Measurements from ENCODE around the gene ETDB.
"Not testable (repeated sequence)": the region's sequence is repeated elsewhere in the genome, so short reads cannot be mapped to it uniquely, and the experiment has no call there.

Gene ETDB

GRCh38 chrX:135120056-135120576 lies at the start of gene ETDB:
Gene ETDB (minus strand): TSS chrX:135120526. CDS start chrX:135119261, 1,265 bp downstream.
- DNase-seq, result not testable (repeated sequence)

- not testable (repeated sequence) for DNase-seq
Measured at GRCh38 chrX:135169534-135169933, 49.2 kb upstream of the ETDB start.

DNA sequence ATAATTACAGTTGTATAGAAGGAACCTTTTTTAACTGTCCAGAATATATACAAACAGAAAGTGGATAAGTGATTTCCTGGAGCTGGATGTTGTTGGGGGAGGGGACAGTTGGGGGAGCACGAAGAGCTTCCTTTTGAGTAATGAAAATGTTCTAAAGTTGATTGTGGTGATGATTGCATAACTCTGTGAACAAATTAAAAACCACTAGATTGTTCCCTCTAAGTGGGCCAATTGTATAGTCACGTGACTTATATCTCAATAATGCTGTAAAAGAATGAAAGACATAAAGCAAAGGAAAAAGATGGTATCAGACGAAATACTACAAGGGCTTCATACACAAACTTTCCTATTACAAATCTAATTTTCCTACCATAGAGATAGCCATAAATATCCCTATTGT lies 48.2 kb upstream of the ETDB start:
- no peak for DNase-seq

- not testable (repeated sequence) for DNase-seq
Measured at GRCh38 chrX:135154688-135155087, 34.4 kb upstream of the ETDB start.

DNA sequence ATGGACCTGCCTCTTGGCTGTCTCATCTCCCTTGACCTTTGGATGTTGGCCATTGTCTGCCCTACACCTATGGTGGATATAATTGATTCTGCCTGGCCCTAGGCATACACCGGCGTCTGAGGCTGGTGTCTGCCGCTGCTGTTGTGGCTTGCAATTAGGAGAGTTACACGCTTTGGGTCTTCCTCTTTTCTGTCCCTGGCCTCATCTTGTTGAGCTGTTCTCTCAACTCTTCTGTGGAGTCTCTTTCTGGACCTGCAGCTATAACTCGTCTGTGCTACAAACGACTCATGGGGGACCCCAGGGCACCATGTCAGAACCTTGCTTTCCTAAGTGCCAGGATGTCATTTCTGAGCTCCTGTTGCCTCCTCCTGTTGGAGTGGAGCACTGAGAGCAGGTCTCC lies 5.8 kb upstream of the ETDB start:
- not testable (repeated sequence) for DNase-seq

GRCh38 chrX:135116064-135116463 lies 4.3 kb downstream of the ETDB start:
- not testable (repeated sequence) for DNase-seq

DNA sequence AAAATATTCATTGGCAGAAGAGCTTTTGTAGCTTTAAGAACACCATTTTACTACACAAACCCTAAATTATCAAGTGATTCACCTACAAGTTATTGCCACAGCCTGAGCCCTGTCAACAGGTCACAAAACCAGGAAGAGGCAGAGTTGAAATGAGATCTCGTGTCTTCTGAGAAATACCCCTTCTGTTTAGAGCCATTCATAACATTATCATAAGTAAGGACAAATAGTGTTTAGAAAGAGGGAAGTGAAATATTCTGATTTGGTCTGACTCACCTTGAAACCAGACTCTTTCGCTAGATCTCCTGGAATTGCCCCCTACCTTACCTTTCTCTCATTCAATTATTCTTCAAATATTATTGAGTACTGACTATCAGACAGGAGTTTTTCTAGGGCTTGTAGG lies 5.9 kb downstream of the ETDB start:
- no peak for DNase-seq

GRCh38 chrX:135112743-135113142 lies 7.6 kb downstream of the ETDB start:
- DNase-seq, result no peak

- DNase-seq, result no peak
Measured at GRCh38 chrX:135112096-135112729, 8.1 kb downstream of the ETDB start.

- no peak for DNase-seq
Measured at GRCh38 chrX:135109554-135109953, 10.8 kb downstream of the ETDB start.

- no peak for DNase-seq
Measured at GRCh38 chrX:135099493-135099783, 20.9 kb downstream of the ETDB start.

DNA sequence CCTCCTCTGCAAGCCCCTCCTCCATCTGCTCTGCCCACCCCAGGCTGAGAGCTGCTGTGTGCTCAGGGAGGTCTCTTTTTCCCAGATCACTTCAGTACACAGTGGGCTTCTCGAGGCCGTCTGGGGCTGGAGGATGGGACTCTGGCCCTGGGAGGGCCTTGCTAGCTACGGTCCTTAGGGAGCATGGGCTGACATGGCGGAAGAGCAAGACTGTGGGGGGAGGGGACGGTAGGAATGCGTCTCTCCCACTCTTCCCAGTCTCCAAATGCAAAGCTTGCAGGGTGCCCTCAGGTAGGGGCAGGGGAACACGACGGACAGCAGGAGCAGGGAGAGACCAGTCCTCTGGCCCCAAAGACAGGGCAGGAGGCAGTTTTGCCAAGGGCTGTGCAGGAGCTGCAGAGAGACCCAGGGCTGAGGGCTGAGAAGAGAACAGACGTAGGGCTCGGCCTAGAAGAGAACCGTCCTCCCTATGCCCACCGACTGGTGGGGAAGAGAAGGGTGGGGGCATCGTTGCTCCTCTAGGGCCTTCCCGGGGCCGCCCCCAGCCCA lies 23.1 kb downstream of the ETDB start:
- DNase-seq, result not testable (repeated sequence)

DNA sequence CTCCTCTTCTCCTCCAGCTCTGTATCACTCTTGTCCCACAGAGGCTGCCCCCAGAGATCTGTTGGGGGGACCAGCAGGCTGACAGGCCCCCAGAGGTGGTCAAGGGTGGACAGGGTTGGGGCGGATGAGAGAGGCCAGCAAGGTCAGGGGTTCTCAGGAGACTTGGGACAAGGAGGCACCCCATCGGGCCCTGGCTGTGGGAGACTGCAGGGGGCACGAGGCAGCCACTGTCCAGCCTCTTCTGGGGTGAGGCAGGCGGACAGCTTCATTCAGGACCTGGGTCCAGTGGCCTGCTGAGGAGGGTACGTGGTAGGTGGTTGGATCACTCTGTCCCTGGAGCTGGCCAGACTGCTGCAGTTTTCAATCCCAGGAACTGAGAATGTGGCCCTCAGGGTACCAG lies 24.6 kb downstream of the ETDB start:
- DNase-seq, result no peak

DNA sequence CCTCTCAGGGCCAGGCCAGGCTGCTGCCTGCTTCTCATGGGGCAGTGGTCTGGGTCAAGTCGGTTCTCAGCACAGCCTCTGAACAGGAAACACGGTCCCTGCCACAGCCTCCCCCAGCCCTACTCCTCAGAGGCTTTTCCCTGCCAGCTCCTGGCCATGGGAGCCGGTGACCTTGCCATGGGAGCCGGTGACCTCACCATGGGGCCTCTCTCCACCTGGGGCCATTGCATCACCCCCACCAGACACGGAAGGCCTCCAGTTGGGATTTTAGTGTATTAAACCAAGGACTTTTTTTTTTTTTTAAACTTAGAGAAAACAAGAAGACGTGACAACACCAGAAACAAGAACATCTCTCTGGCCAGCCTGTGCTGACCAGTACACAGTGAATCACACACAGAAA lies 25.6 kb downstream of the ETDB start:
- no peak for DNase-seq

GRCh38 chrX:135089126-135089525 lies 31.2 kb downstream of the ETDB start:
- no peak for DNase-seq

- DNase-seq, result no peak
Measured at GRCh38 chrX:135087867-135088266, 32.5 kb downstream of the ETDB start.

GRCh38 chrX:135086197-135086854 lies 34.0 kb downstream of the ETDB start:
- peak; percentile 33 for DNase-seq

- no peak for DNase-seq
Measured at GRCh38 chrX:135081693-135082404, 38.5 kb downstream of the ETDB start.
